ENCODE data around the gene BMP8B. TPM values are rescaled to one million over a fixed set of nuclear protein-coding genes. Genes with fewer than 3 reads are reported as not detected.
"Not testable (repeated sequence)": the region's sequence is repeated elsewhere in the genome, so short reads cannot be mapped to it uniquely, and the experiment has no call there.

Gene BMP8B
- total RNA-seq, 4 donors from 2014 or later = 0.46 to 1.3 TPM; not detected in 2

DNA sequence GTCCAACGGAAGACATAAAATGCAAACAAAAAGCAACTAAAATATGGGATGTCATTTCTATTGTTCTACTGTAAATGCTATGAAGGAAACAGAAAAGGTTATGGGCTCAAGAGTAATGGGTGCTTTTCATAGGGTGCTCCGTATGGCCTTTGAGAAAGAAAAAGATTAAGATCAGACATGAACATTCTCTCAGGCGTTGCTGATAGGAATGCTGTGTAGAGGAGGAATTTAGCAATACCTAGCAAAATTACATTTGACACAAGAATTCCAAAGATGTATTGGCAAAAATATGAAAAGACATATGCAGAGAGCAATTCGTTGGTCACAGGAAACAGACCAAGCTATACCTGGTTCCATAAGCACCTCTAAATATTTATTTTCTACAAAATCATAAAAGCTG is 11.8 kb downstream of the BMP8B start:
- no peaks in the 10 kb centered on the region for H3K9me3 ChIP-seq
- no peak for TF ChIP-seq CTCF (IDR thresholded peaks at IDR 0.05)
- no peak for TF ChIP-seq POLR2A (IDR thresholded peaks at IDR 0.05)
- H3K4me1 ChIP-seq = no peaks in the 10 kb centered on the region
- no peak overlapping the region for H3K4me3 ChIP-seq
- no peak for DNase-seq
- H3K27ac ChIP-seq = no peak overlapping the region
- intact Hi-C loops (cut with DNase I; ENCODE audit: low total_unique reads) = no loop called here
- no peaks in the 10 kb centered on the region for H3K27me3 ChIP-seq
- no peaks in the 10 kb centered on the region for H3K36me3 ChIP-seq

DNA sequence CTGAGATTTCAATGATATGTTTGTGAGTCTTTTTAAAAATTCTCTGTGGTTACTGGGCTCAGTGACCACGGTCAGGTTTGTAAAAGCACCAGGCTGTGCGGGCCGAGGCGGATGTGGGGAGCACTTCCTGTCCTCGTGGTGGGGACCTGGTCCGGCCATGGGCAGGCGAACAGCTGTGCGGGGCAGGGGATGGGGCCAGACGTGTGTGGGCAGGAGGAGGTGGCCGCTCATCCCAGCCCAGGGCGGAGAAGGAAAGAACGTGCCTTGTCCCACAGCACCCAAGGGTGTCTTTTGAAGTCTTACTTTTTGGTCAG is 12.3 kb downstream of the BMP8B start:
- Histone ChIP-seq H3K9me3 (no peaks in the 10 kb centered on the region), H3K4me1 (no peaks in the 10 kb centered on the region), H3K4me3 (no peak overlapping the region), H3K27me3 (no peaks in the 10 kb centered on the region), H3K36me3 (no peaks in the 10 kb centered on the region), H3K27ac (no peak overlapping the region)
- DNase-seq = no peak
- TF ChIP-seq CTCF (IDR thresholded peaks at IDR 0.05) (no peak), POLR2A (IDR thresholded peaks at IDR 0.05) (no peak)
- intact Hi-C loops (cut with DNase I; ENCODE audit: low total_unique reads) = no loop called here

DNA sequence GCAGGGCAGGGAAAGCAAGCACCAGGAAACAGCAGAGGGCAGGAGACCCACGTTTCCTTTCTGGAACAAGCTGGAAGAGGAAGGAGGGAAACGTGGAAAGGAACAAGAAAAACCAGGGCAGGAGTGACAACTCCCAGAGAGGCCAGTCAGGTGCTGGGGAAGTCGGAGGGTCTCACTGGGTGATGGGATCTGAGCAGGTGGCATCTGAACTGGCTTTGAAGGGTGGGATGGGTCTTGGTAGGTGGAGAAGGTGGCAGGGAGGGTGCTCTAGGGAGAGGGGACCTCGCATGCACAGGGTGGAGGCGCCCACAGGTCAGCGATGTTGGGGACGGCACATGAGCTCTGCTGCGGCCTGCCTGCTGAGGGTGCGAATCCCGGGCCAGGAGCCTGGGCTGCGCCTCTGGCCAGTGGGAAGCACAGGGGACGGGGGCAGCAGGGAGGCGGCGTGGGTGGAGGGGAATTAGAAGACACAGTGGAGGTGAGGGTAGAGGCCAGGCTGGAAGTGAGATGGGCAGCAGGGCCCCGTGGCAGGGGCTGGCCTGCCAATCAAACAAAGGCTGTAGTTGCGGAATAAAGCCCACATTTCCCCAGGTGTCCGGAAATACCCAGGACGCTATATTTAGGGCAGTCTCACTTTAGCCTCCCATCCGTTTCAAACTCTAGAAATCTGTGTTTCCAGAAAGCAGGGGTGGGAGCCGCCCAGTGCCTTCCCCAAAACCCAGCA is 12.8 kb downstream of the BMP8B start:
- H3K27me3 ChIP-seq; H3K27ac ChIP-seq; H3K9me3 ChIP-seq; intact Hi-C loops (cut with DNase I; ENCODE audit: low total_unique reads); H3K4me1 ChIP-seq; H3K4me3 ChIP-seq; DNase-seq; H3K36me3 ChIP-seq: not testable (repeated sequence)

DNA sequence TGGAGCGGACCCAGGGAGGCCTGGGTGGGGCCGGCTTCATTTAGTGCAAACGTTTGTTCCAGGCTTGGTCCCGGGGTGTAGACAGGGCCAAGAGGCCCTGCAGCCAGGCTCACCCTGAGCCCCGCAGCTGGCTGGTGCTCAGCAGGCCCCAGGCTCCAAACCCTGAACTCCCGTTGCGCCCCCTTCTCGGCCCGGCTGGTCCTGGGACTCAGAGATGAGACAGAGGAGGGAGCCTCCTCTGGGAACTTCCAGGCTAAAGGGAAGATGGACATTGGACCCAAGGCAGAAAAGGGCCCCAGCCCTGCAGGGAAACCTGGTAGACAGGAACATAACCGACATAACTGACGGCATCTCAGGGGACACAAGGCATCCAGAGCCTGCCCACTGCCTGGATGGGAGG is 13.5 kb downstream of the BMP8B start:
- H3K36me3 ChIP-seq; H3K4me1 ChIP-seq; intact Hi-C loops (cut with DNase I; ENCODE audit: low total_unique reads); H3K9me3 ChIP-seq; H3K4me3 ChIP-seq; H3K27me3 ChIP-seq; DNase-seq; H3K27ac ChIP-seq: not testable (repeated sequence)

GRCh38 chr1:39773369-39773979 is 15.2 kb downstream of the BMP8B start:
- intact Hi-C loops (cut with DNase I; ENCODE audit: low total_unique reads); H3K9me3 ChIP-seq; H3K27me3 ChIP-seq; DNase-seq; H3K36me3 ChIP-seq; H3K27ac ChIP-seq; H3K4me1 ChIP-seq; H3K4me3 ChIP-seq: not testable (repeated sequence)

GRCh38 chr1:39771022-39771532 is 17.6 kb downstream of the BMP8B start, which contains the start of gene OXCT2:
OXCT2 (minus strand) TSS chr1:39771348; CDS start chr1:39771255, 93 bp downstream.
- H3K4me1 ChIP-seq; H3K27me3 ChIP-seq; DNase-seq; H3K27ac ChIP-seq; H3K36me3 ChIP-seq; H3K4me3 ChIP-seq; intact Hi-C loops (cut with DNase I; ENCODE audit: low total_unique reads); H3K9me3 ChIP-seq: not testable (repeated sequence)

DNA sequence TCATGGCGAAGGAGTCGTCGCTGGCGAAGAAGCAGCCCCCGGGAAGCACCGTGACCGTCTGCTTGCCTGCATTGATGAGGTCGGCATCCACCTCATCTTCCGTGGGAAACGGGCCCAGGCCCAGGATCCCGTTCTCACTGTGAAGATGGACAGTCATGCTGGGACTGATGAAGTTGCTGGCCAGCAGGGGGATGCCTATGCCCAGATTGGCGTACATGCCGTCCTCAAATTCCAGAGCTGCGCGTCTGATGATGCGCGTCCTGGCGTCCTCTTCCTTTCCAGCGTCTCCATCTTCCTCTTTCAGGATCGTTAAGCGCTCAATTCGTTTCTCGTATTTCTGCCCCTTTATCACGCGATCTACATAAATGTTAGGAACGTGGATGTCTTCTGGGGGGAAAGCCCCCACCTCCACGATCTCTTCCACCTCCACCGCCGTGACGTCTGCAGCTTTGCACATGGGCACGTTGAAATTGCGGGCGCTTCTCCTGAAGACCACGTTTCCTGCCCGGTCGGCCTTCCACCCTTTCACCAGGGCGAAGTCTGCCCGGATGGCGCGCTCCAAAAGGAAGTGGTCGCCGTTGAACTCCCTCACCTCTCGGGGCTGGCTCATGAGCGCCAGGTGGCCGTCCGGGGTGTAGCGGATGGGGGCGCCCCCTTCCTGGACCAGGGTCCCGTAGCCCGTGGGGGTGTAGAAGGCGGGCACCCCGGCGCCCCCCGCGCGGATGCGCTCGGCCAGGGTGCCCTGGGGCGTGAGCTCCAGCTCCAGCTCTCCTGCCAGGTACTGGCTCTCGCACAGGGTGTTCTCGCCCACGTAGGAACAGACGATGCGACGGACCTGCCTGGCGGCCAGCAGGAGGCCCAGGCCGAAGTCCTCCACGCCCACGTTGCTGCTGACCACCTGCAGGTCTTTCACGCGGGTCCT is 18.3 kb downstream of the BMP8B start:
- H3K4me1 ChIP-seq; H3K4me3 ChIP-seq; DNase-seq; H3K27me3 ChIP-seq; H3K9me3 ChIP-seq; intact Hi-C loops (cut with DNase I; ENCODE audit: low total_unique reads); H3K36me3 ChIP-seq; H3K27ac ChIP-seq: not testable (repeated sequence)

- H3K4me1 ChIP-seq; intact Hi-C loops (cut with DNase I; ENCODE audit: low total_unique reads); H3K27ac ChIP-seq: not testable (repeated sequence)
These were observed 19.2 kb downstream of the BMP8B start for GRCh38 chr1:39769502-39769901.

DNA sequence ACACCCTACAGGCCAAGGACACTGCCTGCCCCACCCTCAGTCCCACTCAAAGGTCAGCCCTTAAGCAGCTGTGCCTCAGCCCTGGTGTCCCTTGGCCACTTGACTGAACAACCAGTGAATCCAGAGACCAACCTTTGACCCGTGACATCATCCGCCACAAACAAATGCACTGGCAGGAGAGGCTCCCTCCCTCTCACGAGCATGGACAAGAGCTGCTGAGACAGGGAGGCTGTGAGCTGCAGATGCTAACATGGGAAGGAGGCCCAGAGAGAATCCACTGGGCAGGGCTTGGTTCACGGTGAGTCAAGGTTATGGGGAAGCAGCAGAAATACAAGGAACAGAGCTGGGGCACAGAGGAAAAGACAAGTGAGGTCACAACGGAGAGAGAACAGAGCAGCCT is 22.2 kb downstream of the BMP8B start:
- H3K36me3 ChIP-seq; H3K27ac ChIP-seq; H3K27me3 ChIP-seq; H3K4me3 ChIP-seq; intact Hi-C loops (cut with DNase I; ENCODE audit: low total_unique reads); H3K4me1 ChIP-seq; DNase-seq; H3K9me3 ChIP-seq: not testable (repeated sequence)

More at GRCh38 chr1:39769502-39769901, 19.2 kb downstream of the BMP8B start:
- DNase-seq, H3K36me3 ChIP-seq, H3K4me3 ChIP-seq, H3K9me3 ChIP-seq, H3K27me3 ChIP-seq: not testable (repeated sequence)

- H3K36me3 ChIP-seq; H3K9me3 ChIP-seq; H3K27me3 ChIP-seq; intact Hi-C loops (cut with DNase I; ENCODE audit: low total_unique reads); H3K27ac ChIP-seq; DNase-seq; H3K4me1 ChIP-seq; H3K4me3 ChIP-seq: not testable (repeated sequence)
These were observed 24.2 kb downstream of the BMP8B start for GRCh38 chr1:39764512-39764911.
